Measurements from ENCODE around the gene MACC1.
A peak's percentile ranks its signal among the peaks of the same experiment; 100 is the strongest.
"Not testable (repeated sequence)": the region's sequence is repeated elsewhere in the genome, so short reads cannot be mapped to it uniquely, and the experiment has no call there.

The MACC1 gene

DNA sequence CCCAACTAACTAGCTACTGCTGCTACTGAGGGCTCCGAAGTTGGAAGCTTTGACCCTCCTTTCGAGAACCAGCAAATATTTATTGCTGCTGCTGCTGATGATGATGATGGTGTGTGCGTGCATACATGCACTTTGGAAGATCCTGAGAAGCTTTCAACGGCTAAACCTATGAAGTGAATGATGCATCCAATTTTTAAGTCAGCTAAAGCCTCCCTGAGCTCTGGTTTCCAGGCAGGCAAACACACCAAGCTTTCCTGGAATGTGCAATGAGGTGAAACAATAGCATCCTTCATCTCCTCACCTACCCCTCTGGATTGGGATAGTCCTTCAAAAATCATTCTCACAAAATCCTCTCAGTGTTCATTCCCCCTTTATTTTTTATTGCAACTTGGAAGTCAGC is 13.9 kb downstream of the MACC1 start:
- no peak for DNase-seq (ENCODE audit: low spot score)

DNA sequence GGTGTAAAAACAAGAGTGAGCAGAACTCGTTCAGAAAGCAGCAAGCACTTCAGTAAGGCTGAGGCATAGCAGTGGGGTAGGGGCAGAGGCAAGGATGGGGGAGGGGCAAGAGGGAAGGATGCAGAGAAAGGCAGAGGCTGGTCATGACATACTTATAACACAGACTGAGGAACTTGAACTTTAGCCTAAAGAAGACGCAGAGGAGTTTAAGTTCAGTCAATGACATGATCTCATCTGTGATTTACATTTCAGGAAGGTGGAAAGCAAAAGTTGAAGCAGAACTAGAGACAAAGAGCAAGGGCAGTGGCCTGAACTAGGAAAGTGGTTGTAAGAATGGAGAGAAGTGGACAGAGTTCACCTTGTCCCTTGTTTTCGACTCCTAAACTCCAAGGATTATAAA is 15.8 kb downstream of the MACC1 start:
- DNase-seq (ENCODE audit: low spot score), result no peak

- no peak for DNase-seq (ENCODE audit: low spot score)
These were observed 16.2 kb downstream of the MACC1 start for GRCh38 chr7:20200971-20201370.

DNA sequence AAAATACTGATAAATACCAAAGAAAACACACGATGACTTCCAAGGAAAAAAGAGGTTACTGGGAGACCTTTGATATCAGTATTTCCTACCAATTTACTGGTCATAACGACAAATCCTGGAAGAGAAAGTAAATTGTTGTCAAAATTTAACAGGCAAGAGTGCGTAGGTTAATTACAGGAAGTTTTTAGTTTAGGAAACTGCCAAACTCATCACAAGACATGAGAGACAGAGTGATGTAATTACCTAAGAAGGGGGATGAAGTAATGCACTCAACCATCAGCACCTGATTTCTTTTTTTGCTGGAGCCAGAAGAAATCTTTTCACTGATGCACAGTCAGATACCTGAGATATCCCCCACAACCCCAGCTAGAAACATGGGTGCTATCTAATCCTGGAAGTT is 16.8 kb downstream of the MACC1 start:
- peak; percentile 37 for DNase-seq (ENCODE audit: low spot score)

GRCh38 chr7:20199015-20199737 is 18.0 kb downstream of the MACC1 start:
- DNase-seq (ENCODE audit: low spot score), result peak; percentile 41

GRCh38 chr7:20198260-20198659 is 18.9 kb downstream of the MACC1 start:
- no peak for DNase-seq (ENCODE audit: low spot score)

DNA sequence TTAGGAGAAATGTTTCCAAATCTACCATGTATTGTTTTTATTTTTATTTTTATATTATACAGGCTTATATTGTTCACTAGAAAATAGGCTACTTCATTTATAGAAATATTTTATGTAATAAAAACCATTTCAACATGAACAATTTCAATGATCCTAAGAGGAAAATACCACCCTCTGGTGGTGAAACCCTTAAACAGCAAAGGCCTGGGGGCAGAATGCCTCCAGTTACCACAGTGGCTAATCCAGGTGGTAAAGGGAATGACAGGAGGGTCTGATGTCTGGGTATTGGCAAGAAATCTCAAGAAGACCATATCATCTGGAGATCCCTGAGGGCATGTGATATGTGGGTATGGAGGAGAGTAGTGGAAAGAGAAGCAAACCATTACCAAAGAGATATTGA is 19.3 kb downstream of the MACC1 start:
- DNase-seq (ENCODE audit: low spot score), result no peak

- no peak for DNase-seq (ENCODE audit: low spot score)
These were observed 19.9 kb downstream of the MACC1 start for GRCh38 chr7:20197125-20197748.

- no peak for DNase-seq (ENCODE audit: low spot score)
These were observed 22.7 kb downstream of the MACC1 start for GRCh38 chr7:20194343-20194995.

- no peak for DNase-seq (ENCODE audit: low spot score)
These were observed 23.3 kb downstream of the MACC1 start for GRCh38 chr7:20193873-20194272.

- DNase-seq (ENCODE audit: low spot score), result no peak
These were observed 23.9 kb downstream of the MACC1 start for GRCh38 chr7:20193242-20193777.

- DNase-seq (ENCODE audit: low spot score), result no peak
These were observed 25.8 kb downstream of the MACC1 start for GRCh38 chr7:20191391-20191869.

DNA sequence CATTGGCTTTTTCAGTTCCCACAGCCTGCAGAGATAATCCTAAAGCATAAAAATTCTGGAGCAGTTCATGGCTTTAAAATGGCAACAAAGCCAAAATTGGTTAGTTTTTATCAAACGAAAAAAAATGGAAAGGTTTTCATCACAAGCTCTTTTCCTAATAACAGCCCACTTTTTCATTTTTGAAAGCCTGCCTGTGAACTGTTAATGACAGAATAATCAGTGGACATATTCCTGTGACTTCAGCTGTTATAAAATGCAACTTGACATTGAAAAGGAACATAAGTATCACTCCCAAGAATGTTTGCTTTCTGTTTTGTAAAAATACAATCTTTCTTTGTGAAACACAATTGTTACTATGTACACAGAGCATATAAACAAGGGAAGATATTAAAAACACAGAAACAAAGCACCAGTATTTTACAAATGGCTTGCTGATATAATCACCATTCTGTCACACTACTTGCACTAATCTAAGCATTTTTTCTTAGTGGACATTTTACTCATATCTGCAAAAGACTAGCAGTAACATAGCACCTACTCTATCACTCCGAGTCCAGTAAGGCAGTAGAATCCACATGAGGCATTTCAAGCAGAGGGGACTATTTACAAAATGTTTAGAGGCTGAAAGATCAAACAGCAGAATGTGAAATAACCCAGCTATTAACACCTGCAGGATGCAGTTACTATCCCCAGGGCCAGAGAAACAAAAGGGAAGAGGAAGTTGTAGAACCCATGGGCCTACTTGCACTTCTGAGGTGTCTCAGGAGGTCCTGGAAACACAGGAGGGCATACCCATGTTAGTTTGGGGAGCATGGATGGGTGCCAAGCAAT is 26.4 kb downstream of the MACC1 start:
- DNase-seq (ENCODE audit: low spot score), result peak; percentile 22

DNA sequence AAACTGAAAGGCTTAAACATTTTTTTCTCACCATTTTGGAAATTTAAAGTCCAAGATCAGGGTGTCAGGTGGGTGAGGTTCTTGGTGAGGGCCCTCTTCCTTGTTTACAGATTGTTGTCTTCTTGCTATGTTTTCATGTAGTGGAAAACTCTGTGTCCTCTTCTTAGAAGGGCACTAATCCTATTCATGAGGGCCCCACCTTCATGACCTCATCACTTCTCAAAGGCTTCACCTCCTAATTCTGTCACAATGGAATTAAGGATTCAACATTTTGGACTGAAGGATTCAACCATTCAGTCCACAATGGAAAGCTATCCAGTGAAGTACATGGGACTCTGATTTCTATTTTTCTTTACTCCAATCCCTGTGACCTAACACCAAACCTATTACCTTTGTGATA is 27.3 kb downstream of the MACC1 start:
- DNase-seq (ENCODE audit: low spot score), result no peak

DNA sequence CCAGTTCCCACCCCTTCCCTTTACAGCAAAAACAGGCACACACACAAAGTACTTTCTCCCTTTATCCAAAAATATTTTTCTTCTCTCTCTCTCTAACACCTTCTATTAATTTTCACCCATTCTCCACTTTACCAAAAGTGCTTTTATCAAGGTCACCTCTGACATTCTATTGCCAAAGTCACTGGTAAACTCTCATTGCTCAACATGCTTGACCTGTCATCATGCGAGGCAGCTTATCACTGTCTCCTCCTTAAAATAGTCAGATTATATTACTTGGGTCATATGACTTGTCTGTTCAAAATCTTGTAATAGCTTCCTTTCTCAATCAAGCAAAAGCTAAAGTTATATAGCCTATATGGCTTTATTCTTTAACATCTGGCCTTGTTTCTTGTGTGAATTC is 28.6 kb downstream of the MACC1 start:
- no peak for DNase-seq (ENCODE audit: low spot score)

DNA sequence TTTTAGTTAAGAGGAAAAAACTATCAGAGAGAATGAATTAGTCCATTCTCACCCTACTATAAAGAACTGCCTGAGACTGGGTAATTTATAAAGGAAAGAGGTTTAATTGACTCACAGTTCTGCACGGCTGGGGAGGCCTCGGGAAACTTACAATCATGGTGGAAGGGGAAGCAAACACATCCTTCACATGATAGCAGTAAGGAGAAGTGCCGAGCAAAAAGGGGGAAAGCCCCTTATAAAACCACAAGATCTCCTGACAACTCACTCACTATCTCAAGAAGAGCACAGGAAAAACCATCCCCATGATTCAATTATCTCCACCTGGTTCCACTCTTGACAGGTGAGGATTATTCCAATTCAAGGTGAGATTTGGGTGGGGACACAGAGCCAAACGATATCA is 29.3 kb downstream of the MACC1 start:
- DNase-seq (ENCODE audit: low spot score), result not testable (repeated sequence)

GRCh38 chr7:20185988-20186387 is 31.2 kb downstream of the MACC1 start:
- no peak for DNase-seq (ENCODE audit: low spot score)

GRCh38 chr7:20183086-20183485 is 34.1 kb downstream of the MACC1 start:
- DNase-seq (ENCODE audit: low spot score), result no peak

DNA sequence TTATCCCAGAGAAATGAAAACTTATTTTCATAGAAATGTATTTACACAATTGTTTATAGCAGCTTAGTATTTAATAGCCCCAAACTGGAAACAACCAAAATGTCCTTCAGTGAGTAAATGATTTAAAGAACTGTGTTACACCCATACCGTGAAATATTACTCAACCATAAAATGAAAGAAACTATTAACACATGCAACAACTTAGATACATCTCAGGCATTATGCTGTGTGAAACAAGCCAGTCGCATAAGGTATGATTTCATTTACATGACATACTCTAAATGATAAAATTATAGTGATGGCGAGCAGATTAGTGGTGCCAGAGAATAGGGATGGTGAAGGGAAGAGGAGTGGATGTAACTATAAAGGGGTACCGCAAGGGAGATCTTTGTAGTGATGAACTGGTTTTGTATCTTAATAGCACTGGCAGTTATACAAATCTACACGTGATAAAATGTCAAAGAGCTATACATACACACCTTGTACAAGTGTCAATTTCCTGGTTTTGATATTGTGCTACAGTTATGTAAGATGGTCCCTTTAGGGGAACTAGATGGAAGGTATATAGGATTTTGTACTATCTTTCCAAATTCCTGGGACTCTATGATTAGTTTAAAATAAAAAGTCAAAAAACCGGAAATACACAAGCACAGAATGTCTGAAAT is 40.5 kb downstream of the MACC1 start:
- no peak for DNase-seq (ENCODE audit: low spot score)

- DNase-seq (ENCODE audit: low spot score), result no peak
These were observed 43.4 kb downstream of the MACC1 start for GRCh38 chr7:20173828-20174227.

- peak; percentile 47 for DNase-seq (ENCODE audit: low spot score)
These were observed 44.3 kb downstream of the MACC1 start for GRCh38 chr7:20172736-20173334.

Data from germinal center (tissue), 1 donor.